Astrocyte (in vitro differentiated cells and primary cell): ENCODE data around the gene TMEM217.

Experiments
- EZH2 ChIP-seq: IDR thresholded peaks from 2 replicates; pipeline ENCODE4 v1.6.1; 2012; ENCODE audit warnings: mild to moderate bottlenecking, low read length, inconsistent platforms; ENCODE audit not compliant: insufficient read depth
- TF ChIP-seq, protein P1 (sequence below): IDR thresholded peaks from 2 replicates; pipeline ENCODE4 v1.5.1; 2011; ENCODE audit warnings: low read depth, mild to moderate bottlenecking, inconsistent platforms, low read length, moderate library complexity; ENCODE audit not compliant: insufficient read depth

- TF ChIP-seq, protein P1, sequence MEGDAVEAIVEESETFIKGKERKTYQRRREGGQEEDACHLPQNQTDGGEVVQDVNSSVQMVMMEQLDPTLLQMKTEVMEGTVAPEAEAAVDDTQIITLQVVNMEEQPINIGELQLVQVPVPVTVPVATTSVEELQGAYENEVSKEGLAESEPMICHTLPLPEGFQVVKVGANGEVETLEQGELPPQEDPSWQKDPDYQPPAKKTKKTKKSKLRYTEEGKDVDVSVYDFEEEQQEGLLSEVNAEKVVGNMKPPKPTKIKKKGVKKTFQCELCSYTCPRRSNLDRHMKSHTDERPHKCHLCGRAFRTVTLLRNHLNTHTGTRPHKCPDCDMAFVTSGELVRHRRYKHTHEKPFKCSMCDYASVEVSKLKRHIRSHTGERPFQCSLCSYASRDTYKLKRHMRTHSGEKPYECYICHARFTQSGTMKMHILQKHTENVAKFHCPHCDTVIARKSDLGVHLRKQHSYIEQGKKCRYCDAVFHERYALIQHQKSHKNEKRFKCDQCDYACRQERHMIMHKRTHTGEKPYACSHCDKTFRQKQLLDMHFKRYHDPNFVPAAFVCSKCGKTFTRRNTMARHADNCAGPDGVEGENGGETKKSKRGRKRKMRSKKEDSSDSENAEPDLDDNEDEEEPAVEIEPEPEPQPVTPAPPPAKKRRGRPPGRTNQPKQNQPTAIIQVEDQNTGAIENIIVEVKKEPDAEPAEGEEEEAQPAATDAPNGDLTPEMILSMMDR = no peak
- no peak for TF ChIP-seq EZH2
Measured at GRCh38 chr6:37273690-37274089, 15.7 kb upstream of the TMEM217 start.
